Measurements from ENCODE around the gene FRMD4A. TPM values are rescaled to one million over a fixed set of nuclear protein-coding genes. Genes with fewer than 3 reads are reported as not detected.

FRMD4A gene
- total RNA-seq, 4 donors from 2014 or later: 4.4 to 7.1 (median 5.2) TPM

- H3K4me3 ChIP-seq: no peak overlapping the region
- no peaks in the 10 kb centered on the region for H3K27me3 ChIP-seq
- no peak overlapping the region for H3K27ac ChIP-seq
- H3K4me1 ChIP-seq: no peaks in the 10 kb centered on the region
- DNase-seq (no peak), ATAC-seq (no peak)
- H3K9me3 ChIP-seq: no peaks in the 10 kb centered on the region
- in situ Hi-C loops (cut with MboI; ENCODE audit: low sequenced_read_pairs in 4 of 4): no loop called here
- intact Hi-C loops (cut with DNase I; ENCODE audit: low total_unique reads): no loop called here
- TF ChIP-seq CTCF (IDR thresholded peaks at IDR 0.05 in 4 of 5, conservative IDR thresholded peaks at IDR 0.05 in 1 of 5): no peak
- TF ChIP-seq POLR2A (IDR thresholded peaks at IDR 0.05): no peak
- no peaks in the 10 kb centered on the region for H3K36me3 ChIP-seq
These were observed 211.8 kb downstream of the FRMD4A start for GRCh38 chr10:14118953-14119352.

GRCh38 chr10:14116837-14117236, 213.9 kb downstream of the FRMD4A start:
- in situ Hi-C loops (cut with MboI; ENCODE audit: low sequenced_read_pairs in 4 of 4) (no loop called here), intact Hi-C loops (cut with DNase I; ENCODE audit: low total_unique reads) (no loop called here)
- Histone ChIP-seq H3K36me3 (no peaks in the 10 kb centered on the region), H3K27ac (no peak overlapping the region), H3K27me3 (no peaks in the 10 kb centered on the region), H3K9me3 (no peaks in the 10 kb centered on the region), H3K4me3 (no peak overlapping the region), H3K4me1 (no peaks in the 10 kb centered on the region)
- TF ChIP-seq POLR2A (IDR thresholded peaks at IDR 0.05) (no peak), CTCF (IDR thresholded peaks at IDR 0.05 in 4 of 5, conservative IDR thresholded peaks at IDR 0.05 in 1 of 5) (no peak)
- DNase-seq: no peak
- no peak for ATAC-seq

GRCh38 chr10:14116021-14116420, 214.7 kb downstream of the FRMD4A start:
- Histone ChIP-seq H3K9me3 (no peaks in the 10 kb centered on the region), H3K4me3 (no peak overlapping the region), H3K27me3 (no peaks in the 10 kb centered on the region), H3K36me3 (no peaks in the 10 kb centered on the region), H3K27ac (no peak overlapping the region), H3K4me1 (no peaks in the 10 kb centered on the region)
- no peak for TF ChIP-seq CTCF (IDR thresholded peaks at IDR 0.05 in 4 of 5, conservative IDR thresholded peaks at IDR 0.05 in 1 of 5)
- no peak for TF ChIP-seq POLR2A (IDR thresholded peaks at IDR 0.05)
- in situ Hi-C loops (cut with MboI; ENCODE audit: low sequenced_read_pairs in 4 of 4): no loop called here
- DNase-seq (no peak), ATAC-seq (no peak)
- intact Hi-C loops (cut with DNase I; ENCODE audit: low total_unique reads): no loop called here

GRCh38 chr10:14114791-14115190, 215.9 kb downstream of the FRMD4A start:
- Histone ChIP-seq H3K27me3 (no peaks in the 10 kb centered on the region), H3K27ac (no peak overlapping the region), H3K4me3 (no peak overlapping the region), H3K36me3 (no peaks in the 10 kb centered on the region), H3K4me1 (no peaks in the 10 kb centered on the region), H3K9me3 (no peaks in the 10 kb centered on the region)
- ATAC-seq (no peak), DNase-seq (no peak)
- intact Hi-C loops (cut with DNase I; ENCODE audit: low total_unique reads) (no loop called here), in situ Hi-C loops (cut with MboI; ENCODE audit: low sequenced_read_pairs in 4 of 4) (no loop called here)
- no peak for TF ChIP-seq CTCF (IDR thresholded peaks at IDR 0.05 in 4 of 5, conservative IDR thresholded peaks at IDR 0.05 in 1 of 5)
- TF ChIP-seq POLR2A (IDR thresholded peaks at IDR 0.05): no peak

- ATAC-seq: no peak
- in situ Hi-C loops (cut with MboI; ENCODE audit: low sequenced_read_pairs in 4 of 4) (no loop called here), intact Hi-C loops (cut with DNase I; ENCODE audit: low total_unique reads) (no loop called here)
- DNase-seq: no peak
- H3K27ac ChIP-seq: no peak overlapping the region
- TF ChIP-seq CTCF (IDR thresholded peaks at IDR 0.05 in 4 of 5, conservative IDR thresholded peaks at IDR 0.05 in 1 of 5): no peak
- no peak for TF ChIP-seq POLR2A (IDR thresholded peaks at IDR 0.05)
- H3K9me3 ChIP-seq: no peaks in the 10 kb centered on the region
- no peaks in the 10 kb centered on the region for H3K27me3 ChIP-seq
- no peaks in the 10 kb centered on the region for H3K36me3 ChIP-seq
- no peaks in the 10 kb centered on the region for H3K4me1 ChIP-seq
- H3K4me3 ChIP-seq: no peak overlapping the region
These were observed 218.7 kb downstream of the FRMD4A start for GRCh38 chr10:14112056-14112455.
